GM13977 (cell line): ENCODE results near the gene WNK1.
A peak's percentile ranks its signal among the peaks of the same experiment; 100 is the strongest.

Experiments
- DNase-seq: peaks from one replicate; pipeline ENCODE4 v3.0.0; 2012; ENCODE audit warnings: low spot score
- CTCF ChIP-seq: IDR thresholded peaks from 2 replicates; pipeline ENCODE4 v1.5.1; 2012; ENCODE audit warnings: mild to moderate bottlenecking, control low read depth; ENCODE audit not compliant: insufficient read depth; ENCODE audit errors: extremely low read depth, missing control alignments
- in situ Hi-C: fragments of 300-500 bp; cut with MboI; formaldehyde crosslinking; loops from one replicate; pipeline ENCODE4 v1.12.0; 2022; ENCODE audit warnings: low sequenced_read_pairs, low pct_unique_long_range_greater_than_20kb, mixed read lengths, inconsistent platforms; ENCODE audit not compliant: unreplicated experiment

Gene WNK1

GRCh38 chr12:823028-823698, 70.8 kb downstream of the WNK1 start:
- DNase-seq: peak; percentile 56
- no peak for TF ChIP-seq CTCF
- in situ Hi-C loops: loop anchor here (25.0 kb wide), 1 partner anchor 264 kb away; no protein-coding TSS in a partner anchor

GRCh38 chr12:826331-826730, 74.0 kb downstream of the WNK1 start:
- no peak for DNase-seq
- TF ChIP-seq CTCF: no peak
- in situ Hi-C loops: no loop called here

- no peak for DNase-seq
Observed at GRCh38 chr12:828726-829395, 76.5 kb downstream of the WNK1 start.

GRCh38 chr12:830111-830867, 77.9 kb downstream of the WNK1 start:
- in situ Hi-C loops: no loop called here
- no peak for DNase-seq
- TF ChIP-seq CTCF: no peak

More at GRCh38 chr12:828726-829395, 76.5 kb downstream of the WNK1 start:
- TF ChIP-seq CTCF: no peak
- in situ Hi-C loops: no loop called here

GRCh38 chr12:835754-836518, 83.6 kb downstream of the WNK1 start:
- in situ Hi-C loops: no loop called here
- no peak for DNase-seq
- no peak for TF ChIP-seq CTCF

- in situ Hi-C loops: no loop called here
- no peak for TF ChIP-seq CTCF
- DNase-seq: no peak
Observed at GRCh38 chr12:836952-837351, 84.6 kb downstream of the WNK1 start.
